AG04449 (cell line): ENCODE results near the gene VAV2.

Source experiments
- CTCF ChIA-PET: fragments of 350-600 bp; formaldehyde crosslinking; extraction: SDS; loops from one replicate; lab custom pipeline; 2021; ENCODE audit warnings: antibody characterized with exemption; lab: Yijun Ruan, JAX
- POLR2A ChIA-PET: fragments of 400-600, 350-600 bp; formaldehyde crosslinking; extraction: SDS; loops from one replicate; lab custom pipeline; 2020; ENCODE audit warnings: antibody characterized with exemption, inconsistent platforms; lab: Yijun Ruan, JAX
- DNase-seq: peaks from one replicate; pipeline ENCODE4 v3.0.0-alpha.2; 2010; ENCODE audit warnings: low read depth, low spot score
- H3K4me3 ChIP-seq: 2 replicates; pipeline ENCODE4 v1.5.1; 2011; ENCODE audit warnings: low read depth, mild to moderate bottlenecking, control low read depth, low read length
- CTCF ChIP-seq: IDR thresholded peaks from one replicate; pipeline ENCODE4 v1.5.1; 2011; ENCODE audit warnings: mild to moderate bottlenecking, moderate library complexity, low read length, control low read depth, inconsistent platforms; ENCODE audit not compliant: insufficient read depth; ENCODE audit errors: missing control alignments

The VAV2 gene

GRCh38 chr9:133894377-133895321, 97.5 kb downstream of the VAV2 start:
- CTCF ChIA-PET = no interaction called here
- POLR2A ChIA-PET = no interaction called here
- no peak overlapping the region for H3K4me3 ChIP-seq
- no peak for TF ChIP-seq CTCF
- DNase-seq = no peak

GRCh38 chr9:133893191-133893994, 98.7 kb downstream of the VAV2 start:
- TF ChIP-seq CTCF = no peak
- no peak for DNase-seq
- no peak overlapping the region for H3K4me3 ChIP-seq
- ChIA-PET CTCF (interaction anchor here (1.1 kb wide), 1 partner anchor 151 kb away, joined by 3 read pairs; no protein-coding TSS in a partner anchor), POLR2A (no interaction called here)

GRCh38 chr9:133892193-133892920, 99.8 kb downstream of the VAV2 start:
- CTCF ChIA-PET = interaction anchor here (1.1 kb wide), 1 partner anchor 150 kb away, joined by 3 read pairs; no protein-coding TSS in a partner anchor
- DNase-seq = no peak
- POLR2A ChIA-PET = no interaction called here

GRCh38 chr9:133891741-133892140, 100.4 kb downstream of the VAV2 start:
- DNase-seq = no peak
- ChIA-PET POLR2A (no interaction called here), CTCF (no interaction called here)
- no peak overlapping the region for H3K4me3 ChIP-seq
- no peak for TF ChIP-seq CTCF

More at GRCh38 chr9:133892193-133892920, 99.8 kb downstream of the VAV2 start:
- no peak overlapping the region for H3K4me3 ChIP-seq
- TF ChIP-seq CTCF = no peak

GRCh38 chr9:133890583-133890982, 101.5 kb downstream of the VAV2 start:
- POLR2A ChIA-PET = no interaction called here
- CTCF ChIA-PET = interaction anchor here (2.7 kb wide), 1 partner anchor 18 kb away, joined by 8 read pairs; no protein-coding TSS in a partner anchor
- no peak overlapping the region for H3K4me3 ChIP-seq
- no peak for DNase-seq
- no peak for TF ChIP-seq CTCF
